Measurements from ENCODE around the gene CACNA1C.

CACNA1C gene

DNA sequence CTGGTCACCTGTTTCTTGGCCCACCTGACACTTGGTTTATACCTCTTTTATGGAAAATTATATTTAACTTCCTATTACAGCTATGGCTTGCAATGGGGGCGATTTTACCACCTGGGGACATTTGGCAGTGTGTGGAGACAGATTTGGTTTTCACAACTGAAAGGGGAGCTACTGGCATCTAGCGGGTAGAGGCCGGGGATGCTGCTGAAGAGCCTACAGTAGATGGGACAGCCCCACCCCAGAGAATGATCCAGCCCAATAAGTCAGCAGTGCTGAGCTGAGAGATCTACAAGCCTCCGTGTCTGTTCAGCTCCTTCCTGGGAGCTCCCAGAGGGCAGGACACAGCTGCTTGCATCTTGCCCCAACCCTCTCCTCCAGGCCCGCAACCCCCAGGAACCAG, 302.8 kb downstream of the CACNA1C start:
- H3K27me3 ChIP-seq (ENCODE audit: low read depth, low read length) = no peaks in the 10 kb centered on the region
- H3K4me3 ChIP-seq (ENCODE audit: low read depth in 1 of 2, low read length in 2 of 2) = no peak overlapping the region
- H3K36me3 ChIP-seq (ENCODE audit: control insufficient read depth in 1 of 2, insufficient read depth in 2 of 2, low read length in 2 of 2) = no peaks in the 10 kb centered on the region
- no peak overlapping the region for H3K27ac ChIP-seq (ENCODE audit: low read length)
- H3K9me3 ChIP-seq (ENCODE audit: control insufficient read depth in 1 of 2, low read length in 2 of 2) = no peaks in the 10 kb centered on the region
- peaks cover 0 to 11% of the 10 kb centered on the region in 2 donors for H3K4me1 ChIP-seq (ENCODE audit: control insufficient read depth in 1 of 2, insufficient read depth in 2 of 2, low read length in 2 of 2)

DNA sequence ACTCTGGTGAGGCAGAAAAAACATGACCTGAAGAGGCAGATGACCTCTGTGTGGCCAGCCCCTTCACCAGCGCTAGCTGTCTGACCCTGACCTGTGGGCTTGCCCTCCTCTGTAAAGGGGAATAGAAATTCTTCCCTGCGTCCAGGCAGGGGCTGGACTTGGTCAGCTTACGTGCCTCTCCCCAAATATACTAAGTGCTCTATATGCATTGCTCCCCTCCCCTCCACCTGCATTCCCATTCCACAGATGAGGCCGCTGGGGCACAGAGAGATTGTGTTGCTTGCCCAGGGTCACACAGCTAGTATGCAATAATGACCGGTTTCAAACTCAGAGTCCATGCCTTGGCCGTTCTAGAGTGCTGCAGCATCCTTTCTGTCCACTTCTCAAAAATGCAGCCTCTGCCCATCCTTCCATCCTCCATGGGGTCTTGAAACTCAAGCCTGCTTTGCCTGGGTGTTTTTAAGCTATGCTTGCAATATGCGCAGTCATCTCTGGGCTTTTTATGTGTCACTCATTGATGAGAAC, 303.9 kb downstream of the CACNA1C start:
- H3K9me3 ChIP-seq (ENCODE audit: control insufficient read depth in 1 of 2, low read length in 2 of 2) = no peaks in the 10 kb centered on the region
- H3K4me1 ChIP-seq (ENCODE audit: control insufficient read depth in 1 of 2, insufficient read depth in 2 of 2, low read length in 2 of 2) = peaks cover 0 to 11% of the 10 kb centered on the region in 2 donors
- no peaks in the 10 kb centered on the region for H3K27me3 ChIP-seq (ENCODE audit: low read depth, low read length)
- H3K36me3 ChIP-seq (ENCODE audit: control insufficient read depth in 1 of 2, insufficient read depth in 2 of 2, low read length in 2 of 2) = no peaks in the 10 kb centered on the region
- no peak overlapping the region for H3K4me3 ChIP-seq (ENCODE audit: low read depth in 1 of 2, low read length in 2 of 2)
- no peak overlapping the region for H3K27ac ChIP-seq (ENCODE audit: low read length)

DNA sequence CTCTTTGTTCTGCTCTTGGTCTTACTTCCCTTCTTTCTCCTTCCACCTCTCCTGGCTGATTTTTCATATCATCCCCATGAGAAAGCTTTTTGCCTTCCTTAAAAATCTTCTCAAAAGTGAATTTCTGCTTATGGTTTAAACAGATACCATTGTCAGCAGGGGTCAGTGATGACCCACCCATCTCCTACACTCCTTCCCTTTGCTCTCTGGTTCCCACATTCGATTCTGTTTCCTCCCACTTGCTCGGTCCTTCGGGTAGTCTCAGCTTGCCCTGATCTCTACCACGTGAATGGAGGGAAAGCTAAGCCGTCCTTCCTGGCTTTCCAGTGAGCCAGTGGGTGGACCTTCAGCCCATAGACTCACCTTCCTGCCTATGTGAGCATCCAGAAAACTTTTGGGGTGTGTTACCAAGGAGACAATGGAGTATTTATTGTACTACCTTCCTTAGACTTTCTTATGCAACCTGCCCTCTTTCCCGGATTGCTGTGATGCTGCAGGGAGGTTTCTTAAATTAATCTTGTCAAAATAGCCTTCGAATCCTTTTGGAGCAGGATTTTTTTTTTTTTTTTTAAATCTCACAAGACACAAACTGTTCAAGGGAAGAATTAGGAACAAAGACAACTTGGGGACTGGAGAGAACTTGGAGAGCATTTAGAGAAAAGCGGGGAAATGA, 306.3 kb downstream of the CACNA1C start:
- H3K27me3 ChIP-seq (ENCODE audit: low read depth, low read length) = no peaks in the 10 kb centered on the region
- H3K4me1 ChIP-seq (ENCODE audit: control insufficient read depth in 1 of 2, insufficient read depth in 2 of 2, low read length in 2 of 2) = peaks cover 0 to 4% of the 10 kb centered on the region in 2 donors
- H3K9me3 ChIP-seq (ENCODE audit: control insufficient read depth in 1 of 2, low read length in 2 of 2) = no peaks in the 10 kb centered on the region
- H3K36me3 ChIP-seq (ENCODE audit: control insufficient read depth in 1 of 2, insufficient read depth in 2 of 2, low read length in 2 of 2) = no peaks in the 10 kb centered on the region
- H3K27ac ChIP-seq (ENCODE audit: low read length) = peak overlapping the region; percentile 67
- no peak overlapping the region for H3K4me3 ChIP-seq (ENCODE audit: low read depth in 1 of 2, low read length in 2 of 2)

DNA sequence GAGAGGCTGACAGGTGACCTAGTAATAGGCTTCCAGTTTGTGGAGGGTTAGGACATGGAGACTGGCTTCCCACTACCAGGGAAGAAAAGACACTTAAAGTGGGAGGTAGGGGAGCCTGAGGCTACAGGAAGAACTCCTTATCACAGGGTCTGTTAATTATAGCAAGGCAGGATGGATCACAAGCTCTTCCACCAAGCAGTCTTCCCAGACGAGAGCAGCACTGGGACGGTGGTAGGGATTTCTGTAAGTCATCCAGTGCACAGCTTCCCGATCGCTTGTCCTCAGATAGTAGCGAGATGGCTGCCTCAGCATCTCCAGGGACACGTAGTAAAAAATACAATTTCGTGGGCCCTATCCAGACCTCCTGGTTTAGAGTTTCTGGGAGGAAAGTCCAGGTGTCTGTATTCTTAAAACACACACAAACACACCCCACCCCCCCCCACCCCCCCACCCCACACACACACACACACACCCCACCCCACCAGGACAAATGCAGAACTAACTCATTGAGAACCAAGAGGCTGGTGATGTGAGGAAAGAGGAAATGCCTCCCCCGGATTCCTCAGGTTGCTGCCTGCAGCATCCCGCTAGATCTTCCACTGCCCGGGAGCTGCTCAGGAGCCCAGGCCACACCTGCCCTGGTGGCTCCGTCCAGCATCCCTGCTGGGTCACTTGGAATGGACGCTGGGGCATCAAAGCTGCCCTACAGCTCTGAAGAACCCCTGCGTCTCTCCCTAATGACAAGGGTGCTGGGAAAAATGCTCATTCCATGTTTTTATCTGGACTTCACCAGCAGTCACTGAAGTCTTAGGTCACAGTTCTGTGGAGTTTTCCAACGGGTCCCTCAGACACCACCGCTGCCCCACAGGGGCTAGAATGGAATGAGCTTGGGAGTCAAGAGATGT, 307.2 kb downstream of the CACNA1C start:
- Histone ChIP-seq H3K4me1 (ENCODE audit: control insufficient read depth in 1 of 2, insufficient read depth in 2 of 2, low read length in 2 of 2) (peaks cover 0 to 4% of the 10 kb centered on the region in 2 donors), H3K36me3 (ENCODE audit: control insufficient read depth in 1 of 2, insufficient read depth in 2 of 2, low read length in 2 of 2) (no peaks in the 10 kb centered on the region), H3K4me3 (ENCODE audit: low read depth in 1 of 2, low read length in 2 of 2) (no peak overlapping the region), H3K27me3 (ENCODE audit: low read depth, low read length) (no peaks in the 10 kb centered on the region), H3K27ac (ENCODE audit: low read length) (no peak overlapping the region), H3K9me3 (ENCODE audit: control insufficient read depth in 1 of 2, low read length in 2 of 2) (no peaks in the 10 kb centered on the region)

DNA sequence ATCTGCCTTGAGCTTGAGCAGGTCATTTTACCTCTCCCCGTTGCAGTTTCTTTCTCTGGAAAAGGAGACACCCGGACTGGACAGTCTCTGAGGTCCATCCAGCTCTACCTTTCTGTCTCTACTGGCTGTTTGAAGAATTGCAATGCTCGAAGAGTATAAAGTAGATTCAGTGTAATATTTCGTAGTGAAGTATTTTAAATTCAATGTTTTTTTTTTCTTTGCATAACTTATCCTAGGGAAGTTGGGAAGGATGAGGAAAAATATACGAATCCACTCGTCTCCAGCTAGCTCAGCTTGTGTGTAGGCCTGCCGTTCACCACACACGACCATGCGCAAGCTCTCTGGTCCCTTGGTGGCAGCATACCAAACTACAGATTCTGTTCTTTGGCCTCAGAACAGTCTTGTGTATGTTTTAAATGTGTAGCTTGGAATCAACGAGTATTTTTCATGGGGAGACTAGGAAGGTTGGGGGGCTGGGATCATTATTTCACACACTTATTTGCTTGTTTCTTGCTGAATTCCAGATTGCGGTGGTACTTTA, 307.9 kb downstream of the CACNA1C start:
- Histone ChIP-seq H3K36me3 (ENCODE audit: control insufficient read depth in 1 of 2, insufficient read depth in 2 of 2, low read length in 2 of 2) (no peaks in the 10 kb centered on the region), H3K9me3 (ENCODE audit: control insufficient read depth in 1 of 2, low read length in 2 of 2) (no peaks in the 10 kb centered on the region), H3K4me1 (ENCODE audit: control insufficient read depth in 1 of 2, insufficient read depth in 2 of 2, low read length in 2 of 2) (peaks cover 0 to 4% of the 10 kb centered on the region in 2 donors), H3K27me3 (ENCODE audit: low read depth, low read length) (no peaks in the 10 kb centered on the region), H3K4me3 (ENCODE audit: low read depth in 1 of 2, low read length in 2 of 2) (no peak overlapping the region), H3K27ac (ENCODE audit: low read length) (no peak overlapping the region)

DNA sequence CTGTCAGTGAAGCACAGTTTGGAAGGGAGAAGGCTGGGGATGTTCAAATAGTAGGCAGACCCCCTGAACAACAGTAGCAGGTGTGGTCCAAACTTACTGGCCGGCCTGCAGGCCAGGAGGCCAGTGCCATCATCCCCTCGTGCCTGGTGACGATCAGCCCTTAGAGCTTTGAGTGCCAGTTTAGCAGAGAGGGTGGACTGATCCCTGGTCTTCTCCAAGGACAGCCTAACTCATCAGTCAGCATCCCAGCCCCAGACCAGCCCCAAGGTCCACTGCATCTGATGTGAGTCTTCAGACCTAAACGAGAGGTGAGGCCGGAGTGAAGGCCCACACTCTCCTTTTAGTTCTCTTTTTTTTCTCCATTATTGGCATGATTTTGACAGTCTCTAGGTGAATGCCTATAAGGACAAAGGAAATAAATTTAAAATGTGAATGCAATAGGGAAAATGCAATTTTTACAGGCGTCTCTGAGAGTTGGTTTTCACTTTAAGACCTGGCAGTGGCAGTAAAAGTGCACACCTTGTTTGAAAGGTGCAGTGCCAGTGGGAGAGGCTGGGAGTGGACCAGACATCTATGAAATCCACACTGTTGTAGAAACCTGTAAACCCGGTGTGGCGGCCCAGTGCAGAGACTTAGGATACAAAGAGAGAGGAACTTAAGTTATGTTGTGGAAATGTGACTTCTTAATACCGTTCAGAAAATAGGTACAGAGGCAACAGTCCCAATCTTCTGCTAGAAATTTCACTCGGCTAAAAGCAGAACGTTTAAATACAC, 311.2 kb downstream of the CACNA1C start:
- H3K27me3 ChIP-seq (ENCODE audit: low read depth, low read length) = no peaks in the 10 kb centered on the region
- no peak overlapping the region for H3K27ac ChIP-seq (ENCODE audit: low read length)
- H3K4me3 ChIP-seq (ENCODE audit: low read depth in 1 of 2, low read length in 2 of 2) = no peak overlapping the region
- no peaks in the 10 kb centered on the region for H3K9me3 ChIP-seq (ENCODE audit: control insufficient read depth in 1 of 2, low read length in 2 of 2)
- H3K36me3 ChIP-seq (ENCODE audit: control insufficient read depth in 1 of 2, insufficient read depth in 2 of 2, low read length in 2 of 2) = no peaks in the 10 kb centered on the region
- H3K4me1 ChIP-seq (ENCODE audit: control insufficient read depth in 1 of 2, insufficient read depth in 2 of 2, low read length in 2 of 2) = no peaks in the 10 kb centered on the region

DNA sequence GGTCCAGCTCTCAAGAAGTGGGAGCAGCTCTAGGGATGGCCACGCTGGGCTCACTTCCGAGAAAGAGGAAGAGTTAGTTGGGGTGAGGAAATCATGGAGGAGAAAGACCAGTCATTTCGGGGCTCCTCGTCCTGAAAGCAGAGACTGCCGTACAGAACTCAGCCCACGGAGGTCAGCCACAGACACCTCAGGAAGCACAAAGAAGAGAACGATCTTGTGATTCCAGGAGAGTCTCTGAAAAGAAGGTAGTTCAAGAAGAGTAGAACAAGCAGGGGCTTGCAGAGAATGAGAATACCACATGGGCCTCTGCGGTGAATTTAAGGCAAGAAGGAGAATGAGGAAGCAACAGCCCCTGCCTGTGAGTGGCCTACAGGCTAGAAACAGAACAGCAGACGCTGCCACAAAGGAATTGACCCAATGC, 311.9 kb downstream of the CACNA1C start:
- Histone ChIP-seq H3K4me3 (ENCODE audit: low read depth in 1 of 2, low read length in 2 of 2) (no peak overlapping the region), H3K27me3 (ENCODE audit: low read depth, low read length) (no peaks in the 10 kb centered on the region), H3K27ac (ENCODE audit: low read length) (no peak overlapping the region), H3K9me3 (ENCODE audit: control insufficient read depth in 1 of 2, low read length in 2 of 2) (no peaks in the 10 kb centered on the region), H3K36me3 (ENCODE audit: control insufficient read depth in 1 of 2, insufficient read depth in 2 of 2, low read length in 2 of 2) (no peaks in the 10 kb centered on the region), H3K4me1 (ENCODE audit: control insufficient read depth in 1 of 2, insufficient read depth in 2 of 2, low read length in 2 of 2) (no peaks in the 10 kb centered on the region)

DNA sequence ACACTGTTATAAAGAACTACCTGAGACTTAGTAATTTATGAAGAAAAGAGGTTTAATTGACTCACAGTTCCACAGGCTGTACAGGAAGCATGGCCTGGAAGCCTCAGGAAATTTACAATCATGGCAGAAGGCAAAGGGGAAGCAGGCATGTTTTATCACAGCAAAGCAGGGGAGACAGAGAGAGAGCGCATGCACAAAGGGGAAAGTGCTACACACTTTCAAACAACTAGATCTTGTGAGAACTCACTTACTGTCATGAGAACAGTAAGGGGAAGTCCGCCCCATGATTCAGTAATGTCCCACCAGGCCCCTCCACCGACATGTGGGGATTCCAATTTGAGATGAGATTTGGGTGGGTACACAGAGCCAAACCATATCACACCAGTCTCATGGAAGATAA, 313.9 kb downstream of the CACNA1C start:
- Histone ChIP-seq H3K4me1 (ENCODE audit: control insufficient read depth in 1 of 2, insufficient read depth in 2 of 2, low read length in 2 of 2) (no peaks in the 10 kb centered on the region), H3K27ac (ENCODE audit: low read length) (no peak overlapping the region), H3K9me3 (ENCODE audit: control insufficient read depth in 1 of 2, low read length in 2 of 2) (no peaks in the 10 kb centered on the region), H3K27me3 (ENCODE audit: low read depth, low read length) (no peaks in the 10 kb centered on the region), H3K4me3 (ENCODE audit: low read depth in 1 of 2, low read length in 2 of 2) (no peak overlapping the region), H3K36me3 (ENCODE audit: control insufficient read depth in 1 of 2, insufficient read depth in 2 of 2, low read length in 2 of 2) (no peaks in the 10 kb centered on the region)

DNA sequence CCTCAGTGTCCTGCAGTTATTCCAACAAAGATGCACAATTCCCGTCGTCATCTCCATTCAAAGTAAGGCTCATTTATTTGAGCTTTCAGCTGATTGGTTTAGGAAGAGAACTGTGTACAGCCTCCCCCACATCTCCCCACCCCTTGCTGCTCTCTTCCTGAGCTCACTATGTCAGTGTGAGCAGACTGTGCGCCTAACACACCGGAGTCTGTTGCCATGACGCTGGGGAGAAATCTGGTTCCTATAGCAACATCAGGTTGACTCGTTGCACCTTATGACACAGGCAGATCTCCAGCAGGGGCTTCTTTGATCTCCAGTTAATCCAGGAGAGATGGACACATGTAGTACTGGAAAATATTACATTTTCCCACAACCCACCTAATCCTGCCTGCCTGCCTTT, 319.4 kb downstream of the CACNA1C start:
- Histone ChIP-seq H3K9me3 (ENCODE audit: control insufficient read depth in 1 of 2, low read length in 2 of 2) (no peaks in the 10 kb centered on the region), H3K4me3 (ENCODE audit: low read depth in 1 of 2, low read length in 2 of 2) (no peak overlapping the region), H3K27ac (ENCODE audit: low read length) (no peak overlapping the region), H3K36me3 (ENCODE audit: control insufficient read depth in 1 of 2, insufficient read depth in 2 of 2, low read length in 2 of 2) (no peaks in the 10 kb centered on the region), H3K4me1 (ENCODE audit: control insufficient read depth in 1 of 2, insufficient read depth in 2 of 2, low read length in 2 of 2) (peaks cover 0 to 25% of the 10 kb centered on the region in 2 donors), H3K27me3 (ENCODE audit: low read depth, low read length) (no peaks in the 10 kb centered on the region)

DNA sequence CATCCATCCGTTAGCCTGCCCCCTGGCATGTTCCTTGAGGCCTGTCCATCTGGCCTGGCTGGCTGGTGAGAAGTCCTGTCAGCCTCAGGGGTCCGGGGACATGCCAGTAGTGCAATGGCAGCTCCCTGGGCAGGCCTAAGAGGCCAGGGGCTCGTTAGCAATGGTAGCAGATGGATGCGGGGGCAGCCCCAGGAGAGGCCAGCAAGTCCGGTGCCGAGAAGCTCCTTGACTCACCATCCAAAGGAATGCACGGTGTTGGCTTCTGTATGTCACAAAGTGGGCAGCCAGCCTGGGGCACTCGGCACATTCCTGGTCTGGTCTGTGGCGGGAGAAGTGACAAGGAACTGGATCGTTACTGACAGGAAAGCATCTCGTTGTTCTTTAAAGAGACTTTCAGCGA, 319.9 kb downstream of the CACNA1C start:
- Histone ChIP-seq H3K36me3 (ENCODE audit: control insufficient read depth in 1 of 2, insufficient read depth in 2 of 2, low read length in 2 of 2) (no peaks in the 10 kb centered on the region), H3K4me3 (ENCODE audit: low read depth in 1 of 2, low read length in 2 of 2) (no peak overlapping the region), H3K27ac (ENCODE audit: low read length) (peak overlapping the region; percentile 32), H3K4me1 (ENCODE audit: control insufficient read depth in 1 of 2, insufficient read depth in 2 of 2, low read length in 2 of 2) (peaks cover 0 to 30% of the 10 kb centered on the region in 2 donors), H3K9me3 (ENCODE audit: control insufficient read depth in 1 of 2, low read length in 2 of 2) (no peaks in the 10 kb centered on the region), H3K27me3 (ENCODE audit: low read depth, low read length) (no peaks in the 10 kb centered on the region)

DNA sequence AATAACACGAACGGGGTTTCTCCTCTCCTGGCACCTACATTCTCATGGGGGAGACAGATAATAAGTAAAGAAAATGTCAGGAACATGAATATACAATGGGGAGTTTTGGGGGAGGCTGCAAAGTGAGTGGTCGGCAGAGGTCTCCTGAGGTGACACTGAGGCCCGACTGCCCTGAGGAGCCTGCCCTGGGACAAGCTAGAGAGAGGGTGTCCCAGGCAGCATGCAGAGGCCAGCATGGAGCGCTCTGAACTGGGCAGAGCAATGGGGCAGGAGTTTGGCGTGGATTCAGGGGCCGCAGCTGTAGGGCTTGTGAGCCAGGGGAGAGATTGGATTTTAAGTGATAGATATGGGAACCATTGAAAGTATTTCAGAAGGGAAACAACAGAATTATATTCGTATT, 320.5 kb downstream of the CACNA1C start:
- Histone ChIP-seq H3K9me3 (ENCODE audit: control insufficient read depth in 1 of 2, low read length in 2 of 2) (no peaks in the 10 kb centered on the region), H3K27me3 (ENCODE audit: low read depth, low read length) (no peaks in the 10 kb centered on the region), H3K4me3 (ENCODE audit: low read depth in 1 of 2, low read length in 2 of 2) (no peak overlapping the region), H3K4me1 (ENCODE audit: control insufficient read depth in 1 of 2, insufficient read depth in 2 of 2, low read length in 2 of 2) (peaks cover 0 to 30% of the 10 kb centered on the region in 2 donors), H3K36me3 (ENCODE audit: control insufficient read depth in 1 of 2, insufficient read depth in 2 of 2, low read length in 2 of 2) (no peaks in the 10 kb centered on the region), H3K27ac (ENCODE audit: low read length) (peak overlapping the region; percentile 32)

Data from muscle layer of duodenum (tissue), 2 donors.